Trophoblast cell (in vitro differentiated cells and primary cell): ENCODE measurements around the gene ABCC4.

Experiments
- DNase-seq, 2 donors: peaks; one replicate each; pipeline ENCODE4 v3.0.0-alpha.2; 2016
- H2AFZ ChIP-seq: 2 replicates; pipeline ENCODE4 v1.6.1; 2013; ENCODE audit warnings: low read length, moderate library complexity, mild to moderate bottlenecking; ENCODE audit not compliant: insufficient read depth, poor library complexity
- H2AK5ac ChIP-seq: 2 replicates; pipeline ENCODE4 v1.6.1; 2013; ENCODE audit warnings: mild to moderate bottlenecking, low read length
- H2BK120ac ChIP-seq: 2 replicates; pipeline ENCODE4 v1.6.1; 2013; ENCODE audit warnings: low read length, mild to moderate bottlenecking, moderate library complexity; ENCODE audit not compliant: insufficient read depth, poor library complexity
- H2BK12ac ChIP-seq: 2 replicates; pipeline ENCODE4 v1.6.1; 2013; ENCODE audit warnings: mild to moderate bottlenecking, low read length, moderate library complexity
- H2BK5ac ChIP-seq: 2 replicates; pipeline ENCODE4 v1.6.1; 2013; ENCODE audit warnings: low read length, low read depth, moderate library complexity, mild to moderate bottlenecking; ENCODE audit not compliant: poor library complexity
- H3K14ac ChIP-seq: 2 replicates; pipeline ENCODE4 v1.6.1; 2013; ENCODE audit warnings: mild to moderate bottlenecking, low read length
- H3K18ac ChIP-seq: 2 replicates; pipeline ENCODE4 v1.6.1; 2013; ENCODE audit warnings: mild to moderate bottlenecking, low read length
- H3K23ac ChIP-seq: 2 replicates; pipeline ENCODE4 v1.6.1; 2013; ENCODE audit warnings: low read length
- H3K27ac ChIP-seq: 2 replicates; pipeline ENCODE4 v1.5.1; 2013; ENCODE audit warnings: low read depth, mild to moderate bottlenecking, inconsistent platforms, low read length, moderate library complexity
- H3K27me3 ChIP-seq: 2 replicates; pipeline ENCODE4 v1.6.1; 2013; ENCODE audit warnings: inconsistent platforms, mild to moderate bottlenecking, low read length, moderate library complexity; ENCODE audit not compliant: insufficient read depth
- H3K36me3 ChIP-seq, 2 experiments: 1 replicate in 1 of 2; 2 replicates in 1 of 2; pipeline ENCODE4 v1.6.1; 2013; ENCODE audit warnings: low read length in 2 of 2, mild to moderate bottlenecking in 2 of 2, moderate library complexity in 1 of 2; ENCODE audit not compliant: insufficient read depth in 2 of 2, control insufficient read depth in 1 of 2
- H3K4ac ChIP-seq: 2 replicates; pipeline ENCODE4 v1.6.1; 2013; ENCODE audit warnings: low read depth, mild to moderate bottlenecking, low read length, moderate library complexity
- H3K4me1 ChIP-seq, 2 experiments: 1 replicate in 1 of 2; 2 replicates in 1 of 2; pipeline ENCODE4 v1.6.1; 2013; ENCODE audit warnings: low read length in 2 of 2, mild to moderate bottlenecking in 2 of 2, moderate library complexity in 1 of 2; ENCODE audit not compliant: insufficient read depth in 2 of 2, control insufficient read depth in 1 of 2
- H3K4me2 ChIP-seq: 2 replicates; pipeline ENCODE4 v1.6.1; 2013; ENCODE audit warnings: inconsistent platforms, mild to moderate bottlenecking, low read length, moderate library complexity
- H3K4me3 ChIP-seq: 2 replicates; pipeline ENCODE4 v1.5.1; 2013; ENCODE audit warnings: mild to moderate bottlenecking, low read depth, low read length, inconsistent platforms
- H3K79me1 ChIP-seq: one replicate; pipeline ENCODE4 v1.6.1; 2013; ENCODE audit warnings: low read length
- H3K79me2 ChIP-seq: 2 replicates; pipeline ENCODE4 v1.6.1; 2013; ENCODE audit warnings: low read length, mild to moderate bottlenecking; ENCODE audit not compliant: control insufficient read depth, insufficient read depth, poor library complexity
- H3K9ac ChIP-seq: 2 replicates; pipeline ENCODE4 v1.6.1; 2013; ENCODE audit warnings: mild to moderate bottlenecking, low read length
- H3K9me3 ChIP-seq: 2 replicates; pipeline ENCODE4 v1.6.1; 2013; ENCODE audit warnings: low read depth, mild to moderate bottlenecking, control low read depth, inconsistent platforms, low read length; ENCODE audit not compliant: insufficient read depth
- H4K12ac ChIP-seq: 2 replicates; pipeline ENCODE4 v1.6.1; 2013; ENCODE audit warnings: low read depth, mild to moderate bottlenecking, low read length, moderate library complexity
- H4K8ac ChIP-seq: 2 replicates; pipeline ENCODE4 v1.6.1; 2013; ENCODE audit warnings: low read depth, mild to moderate bottlenecking, low read length, moderate library complexity
- H4K91ac ChIP-seq: one replicate; pipeline ENCODE4 v1.6.1; 2013; ENCODE audit warnings: low read depth, mild to moderate bottlenecking, low read length, moderate library complexity
- WGBS: extraction: QIAGEN DNeasy Blood & Tissue Kit; methylation state at CpG from one replicate; pipeline ENCODE4 v1.1.7; 2013; ENCODE audit warnings: missing lambda C conversion rate; ENCODE audit not compliant: insufficient read length, insufficient coverage; ENCODE audit errors: extremely low coverage; 5-methylcytosine and 5-hydroxymethylcytosine counted together

Gene ABCC4

GRCh38 chr13:95237310-95237870 lies 63.9 kb downstream of the ABCC4 start:
- no peak overlapping the region for H3K4me3 ChIP-seq

DNA sequence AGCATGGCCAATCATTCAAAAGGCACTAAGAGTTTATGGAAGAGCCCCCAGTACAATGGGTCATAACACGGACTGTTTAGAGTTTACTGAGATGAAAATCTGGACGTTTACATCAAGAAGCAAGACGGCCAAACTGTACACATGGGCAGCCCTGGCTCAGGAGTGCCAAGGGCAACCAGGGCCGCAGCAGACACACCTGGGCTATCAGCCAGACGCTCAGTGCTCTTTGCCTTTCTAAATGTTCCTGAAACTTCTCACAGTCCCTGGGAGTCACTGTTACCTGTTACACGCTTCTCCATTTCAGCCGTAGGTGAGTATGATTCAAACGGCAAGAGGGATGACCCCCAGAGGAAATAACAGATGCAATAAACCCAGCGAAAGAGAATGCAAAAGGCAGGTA lies 64.5 kb downstream of the ABCC4 start:
- no peak overlapping the region for H2AFZ ChIP-seq
- H4K8ac ChIP-seq = no peak overlapping the region
- H3K27me3 ChIP-seq = no peaks in the 10 kb centered on the region
- H3K79me1 ChIP-seq = no peaks in the 10 kb centered on the region
- H3K4me3 ChIP-seq = no peak overlapping the region
- H2BK12ac ChIP-seq = no peak overlapping the region
- no peak overlapping the region for H3K9ac ChIP-seq
- H3K14ac ChIP-seq = no peak overlapping the region
- no peaks in the 10 kb centered on the region for H3K79me2 ChIP-seq
- H3K4me1 ChIP-seq = no peaks in the 10 kb centered on the region
- DNase-seq = no peak
- no CpG with 5 or more reads among the region's 9 CpGs for WGBS
- H4K91ac ChIP-seq = no peak overlapping the region
- no peak overlapping the region for H3K23ac ChIP-seq
- no peak overlapping the region for H3K27ac ChIP-seq
- H2BK5ac ChIP-seq = no peak overlapping the region
- H3K4ac ChIP-seq = no peak overlapping the region
- no peak overlapping the region for H3K4me2 ChIP-seq
- no peaks in the 10 kb centered on the region for H3K36me3 ChIP-seq
- H3K18ac ChIP-seq = no peak overlapping the region
- no peaks in the 10 kb centered on the region for H3K9me3 ChIP-seq
- no peak overlapping the region for H4K12ac ChIP-seq
- no peak overlapping the region for H2AK5ac ChIP-seq
- no peak overlapping the region for H2BK120ac ChIP-seq

More at GRCh38 chr13:95237310-95237870, 63.9 kb downstream of the ABCC4 start:
- Histone ChIP-seq H3K27ac (no peak overlapping the region), H4K91ac (no peak overlapping the region), H2AFZ (no peak overlapping the region), H2AK5ac (no peak overlapping the region), H3K79me1 (no peaks in the 10 kb centered on the region), H2BK12ac (no peak overlapping the region), H4K12ac (no peak overlapping the region), H3K79me2 (no peaks in the 10 kb centered on the region), H3K36me3 (no peaks in the 10 kb centered on the region), H3K4ac (no peak overlapping the region), H3K18ac (no peak overlapping the region), H3K4me2 (no peak overlapping the region), H3K23ac (no peak overlapping the region), H4K8ac (no peak overlapping the region), H3K9ac (no peak overlapping the region), H3K4me1 (no peaks in the 10 kb centered on the region), H2BK120ac (no peak overlapping the region), H3K27me3 (no peaks in the 10 kb centered on the region), H3K9me3 (no peaks in the 10 kb centered on the region), H3K14ac (no peak overlapping the region), H2BK5ac (no peak overlapping the region)
- no peak for DNase-seq
- 100% methylated on average over 1 of the region's 7 CpGs for WGBS

GRCh38 chr13:95235974-95236373 lies 65.3 kb downstream of the ABCC4 start:
- Histone ChIP-seq H3K4me2 (no peak overlapping the region), H3K4me3 (no peak overlapping the region), H3K27me3 (no peaks in the 10 kb centered on the region), H3K14ac (no peak overlapping the region), H2BK12ac (no peak overlapping the region), H3K23ac (no peak overlapping the region), H4K8ac (no peak overlapping the region), H3K79me2 (no peaks in the 10 kb centered on the region), H3K18ac (no peak overlapping the region), H2AK5ac (no peak overlapping the region), H4K91ac (no peak overlapping the region), H3K4me1 (no peaks in the 10 kb centered on the region), H2BK120ac (no peak overlapping the region), H2BK5ac (no peak overlapping the region), H3K9me3 (no peaks in the 10 kb centered on the region), H3K9ac (no peak overlapping the region), H3K4ac (no peak overlapping the region), H3K79me1 (no peaks in the 10 kb centered on the region), H4K12ac (no peak overlapping the region), H2AFZ (no peak overlapping the region), H3K27ac (no peak overlapping the region), H3K36me3 (no peaks in the 10 kb centered on the region)
- no CpG with 5 or more reads among the region's 7 CpGs for WGBS
- DNase-seq = no peak

- no peak overlapping the region for H3K27ac ChIP-seq
- no peak overlapping the region for H4K91ac ChIP-seq
- no peaks in the 10 kb centered on the region for H3K9me3 ChIP-seq
- no peak overlapping the region for H2BK120ac ChIP-seq
- H2AK5ac ChIP-seq = no peak overlapping the region
- WGBS = no CpG with 5 or more reads among the region's 3 CpGs
- no peak overlapping the region for H2BK12ac ChIP-seq
- no peak overlapping the region for H3K4me2 ChIP-seq
- no peak overlapping the region for H2AFZ ChIP-seq
- H3K36me3 ChIP-seq = no peaks in the 10 kb centered on the region
- no peak overlapping the region for H4K12ac ChIP-seq
- no peak overlapping the region for H4K8ac ChIP-seq
- H3K18ac ChIP-seq = no peak overlapping the region
- H3K4ac ChIP-seq = no peak overlapping the region
- H3K27me3 ChIP-seq = no peaks in the 10 kb centered on the region
- H2BK5ac ChIP-seq = no peak overlapping the region
- no peaks in the 10 kb centered on the region for H3K79me1 ChIP-seq
- no peak overlapping the region for H3K23ac ChIP-seq
- H3K4me1 ChIP-seq = no peaks in the 10 kb centered on the region
- H3K4me3 ChIP-seq = no peak overlapping the region
- no peaks in the 10 kb centered on the region for H3K79me2 ChIP-seq
- no peak overlapping the region for H3K14ac ChIP-seq
- H3K9ac ChIP-seq = no peak overlapping the region
- no peak for DNase-seq
Measured at GRCh38 chr13:95235199-95235756, 66.0 kb downstream of the ABCC4 start.
